IMR-90 (cell line): ENCODE data around the gene PDIA2. TPM values are rescaled to one million over a fixed set of nuclear protein-coding genes. Genes with fewer than 3 reads are reported as not detected.

Experiments used
- ATAC-seq: fragments of 200-7000 bp; cut with Tn5 transposase; 2 replicates; pipeline ENCODE4 v1.9.1; 2020; ENCODE audit warnings: low read depth, mild to moderate bottlenecking, moderate library complexity
- BruUV-seq: library from RNA; stranded (reverse); fragments of 400-500 nt; replicated peaks from 2 replicates; lab custom pipeline; 2021; lab: Mats Ljungman, UMichigan
- CTCF ChIA-PET: fragments of 300-600 bp; formaldehyde crosslinking; extraction: SDS; loops from one replicate; lab custom pipeline; 2021; ENCODE audit warnings: antibody characterized with exemption; lab: Yijun Ruan, JAX
- POLR2A ChIA-PET: fragments of 300-600 bp; sonication (Branson Sonifier 250); formaldehyde crosslinking; loops from one replicate; lab custom pipeline; 2022; ENCODE audit warnings: antibody characterized with exemption; ENCODE audit not compliant: unreplicated experiment; lab: Charles Lee
- DNase-seq: peaks from one replicate; pipeline ENCODE4 v3.0.0; 2013
- H2AFZ ChIP-seq: replicated peaks from 2 replicates; pipeline ENCODE3; 2013; ENCODE audit warnings: low read length, mild to moderate bottlenecking; ENCODE audit not compliant: poor library complexity
- H2AK5ac ChIP-seq: 2 replicates; pipeline ENCODE4 v1.6.1; 2013; ENCODE audit warnings: low read depth, low read length, inconsistent platforms
- H2AK9ac ChIP-seq: replicated peaks from 2 replicates; pipeline ENCODE3; 2013; ENCODE audit warnings: mild to moderate bottlenecking, low read depth, low read length, moderate library complexity; ENCODE audit not compliant: poor library complexity
- H2BK120ac ChIP-seq: 2 replicates; pipeline ENCODE4 v1.6.1; 2013; ENCODE audit warnings: low read depth, low read length, inconsistent platforms
- H2BK15ac ChIP-seq: 3 replicates; pipeline ENCODE4 v1.6.1; 2013; ENCODE audit warnings: low read depth, low read length, inconsistent platforms
- H2BK20ac ChIP-seq: 2 replicates; pipeline ENCODE4 v1.6.1; 2013; ENCODE audit warnings: low read depth, mild to moderate bottlenecking, inconsistent platforms, low read length, moderate library complexity
- H2BK5ac ChIP-seq: 2 replicates; pipeline ENCODE4 v1.6.1; 2013; ENCODE audit warnings: mild to moderate bottlenecking, low read depth, low read length, inconsistent platforms; ENCODE audit not compliant: poor library complexity, severe bottlenecking
- H3K14ac ChIP-seq: replicated peaks from 2 replicates; pipeline ENCODE4 v1.6.1; 2013; ENCODE audit warnings: low read depth, low read length, inconsistent platforms
- H3K18ac ChIP-seq: 2 replicates; pipeline ENCODE4 v1.6.1; 2013; ENCODE audit warnings: low read depth, low read length, control low read depth
- H3K23ac ChIP-seq: 2 replicates; pipeline ENCODE4 v1.6.1; 2013; ENCODE audit warnings: low read depth, low read length, inconsistent platforms
- H3K27ac ChIP-seq: 2 replicates; pipeline ENCODE4 v1.5.1; 2013; ENCODE audit warnings: mild to moderate bottlenecking, control low read depth, low read length; ENCODE audit not compliant: insufficient read depth
- H3K27me3 ChIP-seq: 2 replicates; pipeline ENCODE4 v1.6.1; 2013; ENCODE audit warnings: low read length; ENCODE audit not compliant: control insufficient read depth, insufficient read depth
- H3K36me3 ChIP-seq: 2 replicates; pipeline ENCODE4 v1.6.1; 2013; ENCODE audit warnings: low read length, mixed read lengths; ENCODE audit not compliant: control insufficient read depth, insufficient read depth
- H3K4ac ChIP-seq: 2 replicates; pipeline ENCODE4 v1.6.1; 2013; ENCODE audit warnings: low read depth, low read length, inconsistent platforms
- H3K4me1 ChIP-seq: 2 replicates; pipeline ENCODE4 v1.6.1; 2013; ENCODE audit warnings: low read length, mixed read lengths; ENCODE audit not compliant: control insufficient read depth, insufficient read depth
- H3K4me2 ChIP-seq: 2 replicates; pipeline ENCODE4 v1.6.1; 2013; ENCODE audit warnings: low read depth, mild to moderate bottlenecking, control low read depth, low read length, moderate library complexity
- H3K4me3 ChIP-seq: 2 replicates; pipeline ENCODE4 v1.5.1; 2013; ENCODE audit warnings: low read depth, mild to moderate bottlenecking, control low read depth, low read length, moderate library complexity; ENCODE audit not compliant: insufficient read depth
- H3K56ac ChIP-seq: 2 replicates; pipeline ENCODE4 v1.6.1; 2013; ENCODE audit warnings: low read length, inconsistent platforms; ENCODE audit not compliant: insufficient read depth; ENCODE audit errors: extremely low read depth
- H3K79me1 ChIP-seq, 2 experiments: 2 replicates each; pipeline ENCODE4 v1.6.1; 2013; ENCODE audit warnings: low read length in 2 of 2, inconsistent platforms in 1 of 2, low read depth in 1 of 2
- H3K9ac ChIP-seq: 2 replicates; pipeline ENCODE4 v1.6.1; 2013; ENCODE audit warnings: low read depth, low read length, control low read depth
- H3K9me1 ChIP-seq: 2 replicates; pipeline ENCODE4 v1.6.1; 2013; ENCODE audit warnings: low read length, inconsistent platforms; ENCODE audit not compliant: insufficient read depth
- H3K9me3 ChIP-seq: 2 replicates; pipeline ENCODE4 v1.6.1; 2013; ENCODE audit warnings: low read length; ENCODE audit not compliant: control insufficient read depth, insufficient read depth
- H4K20me1 ChIP-seq: 2 replicates; pipeline ENCODE4 v1.6.1; 2013; ENCODE audit warnings: low read length, inconsistent platforms; ENCODE audit not compliant: insufficient read depth
- H4K5ac ChIP-seq: 2 replicates; pipeline ENCODE4 v1.6.1; 2013; ENCODE audit warnings: mild to moderate bottlenecking, low read depth, low read length, control low read depth
- H4K8ac ChIP-seq, 2 experiments: 2 replicates each; pipeline ENCODE4 v1.6.1; 2013; ENCODE audit warnings: low read depth in 2 of 2, low read length in 2 of 2, control low read depth in 1 of 2, inconsistent platforms in 1 of 2
- H4K91ac ChIP-seq: 2 replicates; pipeline ENCODE4 v1.6.1; 2013; ENCODE audit warnings: low read depth, low read length, inconsistent platforms; ENCODE audit not compliant: insufficient read depth
- BHLHE40 ChIP-seq: fragments of 150-350 bp; IDR thresholded peaks from 2 replicates; pipeline ENCODE4 v1.6.1; 2016; ENCODE audit warnings: mild to moderate bottlenecking, low read depth, low read length
- FOS ChIP-seq: fragments of 150-350 bp; IDR thresholded peaks from 2 replicates; pipeline ENCODE4 v1.6.1; 2016; ENCODE audit warnings: low read depth, low read length
- MAFK ChIP-seq: IDR thresholded peaks from 2 replicates; pipeline ENCODE4 v1.6.1; 2012; ENCODE audit warnings: low read depth, low read length, improper control_type of control experiment
- MAZ ChIP-seq: IDR thresholded peaks from 2 replicates; pipeline ENCODE4 v1.6.1; 2012; ENCODE audit warnings: low read depth, mild to moderate bottlenecking, low read length, improper control_type of control experiment, moderate library complexity, borderline replicate concordance
- MXI1 ChIP-seq: IDR thresholded peaks from 2 replicates; pipeline ENCODE4 v1.6.1; 2012; ENCODE audit warnings: low read depth, mild to moderate bottlenecking, low read length, moderate library complexity, borderline replicate concordance
- NFE2L2 ChIP-seq: fragments of 150-350 bp; IDR thresholded peaks from 2 replicates; pipeline ENCODE4 v1.6.1; 2016; ENCODE audit warnings: low read depth, mild to moderate bottlenecking, low read length
- WGBS, 2 experiments: methylation state at CpG; one replicate each; pipeline versions ENCODE4 v1.1.5 to v1.1.7; 2013; ENCODE audit warnings: missing lambda C conversion rate in 2 of 2; ENCODE audit not compliant: insufficient read length in 1 of 2; ENCODE audit errors: extremely low coverage in 2 of 2; 5-methylcytosine and 5-hydroxymethylcytosine counted together
- dilution Hi-C: fragments of 300-500 bp; cut with HindIII; formaldehyde crosslinking; loops from one replicate; pipeline ENCODE4 v1.14.3; 2018; ENCODE audit warnings: low sequenced_read_pairs; ENCODE audit not compliant: unreplicated experiment
- in situ Hi-C: fragments of 300-500 bp; cut with MboI; formaldehyde crosslinking; loops from 3 replicates; pipeline ENCODE4 v1.14.3; 2019; ENCODE audit warnings: low sequenced_read_pairs, inconsistent platforms, mixed read lengths
- intact Hi-C: fragments of 100-400 bp; cut with micrococcal nuclease; formaldehyde crosslinking; loops from 2 replicates; pipeline ENCODE4 v1.10.0; 2022
- polyA plus RNA-seq, 3 experiments: library from polyadenylated mRNA; depleted of rRNA; stranded (reverse); fragments of >200 nt; gene quantifications; 2 replicates each; pipeline ENCODE4 v1.2.3, GENCODE V29; 2012; ENCODE audit warnings: low replicate concordance in 1 of 3
- total RNA-seq: library from RNA; depleted of rRNA; stranded (reverse); fragments of >200 nt; gene quantifications from 2 replicates; pipeline ENCODE4 v1.2.3, GENCODE V29; 2012
- TF ChIP-seq, protein P1 (sequence below): conservative IDR thresholded peaks from 2 replicates; pipeline ENCODE4 v1.5.1; 2012; ENCODE audit warnings: mild to moderate bottlenecking, low read depth, low read length, improper control_type of control experiment

The PDIA2 gene
- total and polyA plus RNA-seq, 2 of the 4 experiments (the other 2 are of a cell fraction) = 0.17 TPM; not detected in 1

- Histone ChIP-seq H3K36me3 (peaks cover 20% of the 10 kb centered on the region; the same call in 1 of the 2 replicates), H2BK20ac (no peak overlapping the region), H4K5ac (no peak overlapping the region), H3K9me1 (no peaks in the 10 kb centered on the region), H3K4me2 (no peak overlapping the region), H4K8ac (no peak overlapping the region), H3K27ac (no peak overlapping the region), H3K9ac (no peak overlapping the region), H3K4ac (no peak overlapping the region), H2BK120ac (no peak overlapping the region), H3K18ac (no peak overlapping the region), H2BK15ac (no peak overlapping the region), H4K20me1 (no peaks in the 10 kb centered on the region; the same call in 1 of the 2 replicates), H3K23ac (no peak overlapping the region), H2AFZ (no peak overlapping the region), H3K4me1 (no peaks in the 10 kb centered on the region), H4K91ac (no peak overlapping the region), H2BK5ac (no peak overlapping the region), H3K14ac (no peak overlapping the region), H2AK5ac (no peak overlapping the region), H3K27me3 (peaks cover 23% of the 10 kb centered on the region), H3K79me1 (no peaks in the 10 kb centered on the region), H3K9me3 (no peaks in the 10 kb centered on the region), H3K56ac (no peak overlapping the region), H3K4me3 (no peak overlapping the region), H2AK9ac (no peak overlapping the region)
- DNase-seq (no peak), ATAC-seq (no peak)
- ChIA-PET CTCF (no interaction called here), POLR2A (no interaction called here)
- TF ChIP-seq MXI1 = no peak
- TF ChIP-seq FOS = no peak
- no peak for TF ChIP-seq NFE2L2
- TF ChIP-seq, protein P1, sequence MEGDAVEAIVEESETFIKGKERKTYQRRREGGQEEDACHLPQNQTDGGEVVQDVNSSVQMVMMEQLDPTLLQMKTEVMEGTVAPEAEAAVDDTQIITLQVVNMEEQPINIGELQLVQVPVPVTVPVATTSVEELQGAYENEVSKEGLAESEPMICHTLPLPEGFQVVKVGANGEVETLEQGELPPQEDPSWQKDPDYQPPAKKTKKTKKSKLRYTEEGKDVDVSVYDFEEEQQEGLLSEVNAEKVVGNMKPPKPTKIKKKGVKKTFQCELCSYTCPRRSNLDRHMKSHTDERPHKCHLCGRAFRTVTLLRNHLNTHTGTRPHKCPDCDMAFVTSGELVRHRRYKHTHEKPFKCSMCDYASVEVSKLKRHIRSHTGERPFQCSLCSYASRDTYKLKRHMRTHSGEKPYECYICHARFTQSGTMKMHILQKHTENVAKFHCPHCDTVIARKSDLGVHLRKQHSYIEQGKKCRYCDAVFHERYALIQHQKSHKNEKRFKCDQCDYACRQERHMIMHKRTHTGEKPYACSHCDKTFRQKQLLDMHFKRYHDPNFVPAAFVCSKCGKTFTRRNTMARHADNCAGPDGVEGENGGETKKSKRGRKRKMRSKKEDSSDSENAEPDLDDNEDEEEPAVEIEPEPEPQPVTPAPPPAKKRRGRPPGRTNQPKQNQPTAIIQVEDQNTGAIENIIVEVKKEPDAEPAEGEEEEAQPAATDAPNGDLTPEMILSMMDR = no peak
- no peak for TF ChIP-seq MAFK
- TF ChIP-seq MAZ = no peak
- TF ChIP-seq BHLHE40 = no peak
- intact Hi-C loops (no loop called here), dilution Hi-C loops (no loop called here), in situ Hi-C loops (no loop called here)
- no TSS peak for BruUV-seq
- WGBS, 2 experiments = 94% methylated on average over 39 of the region's 52 CpGs; no CpG with 5 or more reads in 1 of the 2 experiments
These were observed 1.5 kb downstream of the PDIA2 start for GRCh38 chr16:284204-285120.
